Natural killer cell (primary cell): ENCODE results near the gene GABBR2. TPM values are rescaled to one million over a fixed set of nuclear protein-coding genes. Genes with fewer than 3 reads are reported as not detected.

ENCODE experiments used
- ATAC-seq, 3 donors: fragments of 150-1000 bp in 2 of 3; fragments of 200-7000 bp in 1 of 3; cut with Tn5 transposase; 1 replicate in 1 of 3; 2 replicates in 2 of 3; pipeline ENCODE4 v1.10.0; 2021; ENCODE audit warnings: mild to moderate bottlenecking in 2 of 3, moderate library complexity in 2 of 3
- DNase-seq, 2 donors: peaks; one replicate each; pipeline versions ENCODE4 v3.0.0 to v3.0.0-alpha.2; 2013 to 2021; ENCODE audit warnings: mixed read lengths in 1 of 2
- H3K27ac ChIP-seq: one replicate; pipeline ENCODE4 v1.5.1; 2013; ENCODE audit warnings: mild to moderate bottlenecking, low read length
- H3K27me3 ChIP-seq: one replicate; pipeline ENCODE4 v1.6.1; 2013; ENCODE audit warnings: low read length; ENCODE audit not compliant: control insufficient read depth, insufficient read depth
- H3K36me3 ChIP-seq: one replicate; pipeline ENCODE4 v1.6.1; 2013; ENCODE audit warnings: low read length; ENCODE audit not compliant: control insufficient read depth, insufficient read depth
- H3K4me1 ChIP-seq: one replicate; pipeline ENCODE4 v1.6.1; 2013; ENCODE audit warnings: low read length; ENCODE audit not compliant: control insufficient read depth, insufficient read depth
- H3K4me3 ChIP-seq: one replicate; pipeline ENCODE4 v1.5.1; 2013; ENCODE audit warnings: low read length
- H3K9me3 ChIP-seq: one replicate; pipeline ENCODE4 v1.6.1; 2013; ENCODE audit warnings: low read length; ENCODE audit not compliant: control insufficient read depth, insufficient read depth
- H3K27ac Mint-ChIP-seq, 2 donors: one replicate each; pipeline ENCODE4 v1.8.0; 2022; ENCODE audit warnings: mild to moderate bottlenecking in 2 of 2, mixed read lengths in 2 of 2, moderate library complexity in 1 of 2
- H3K27me3 Mint-ChIP-seq, 2 donors: one replicate each; pipeline ENCODE4 v1.8.0; 2022; ENCODE audit warnings: low read depth in 2 of 2, mixed read lengths in 2 of 2
- H3K36me3 Mint-ChIP-seq: one replicate; pipeline ENCODE4 v1.8.0; 2022; ENCODE audit warnings: mixed read lengths
- H3K4me1 Mint-ChIP-seq, 2 donors: one replicate each; pipeline ENCODE4 v1.8.0; 2022; ENCODE audit warnings: mixed read lengths in 2 of 2
- H3K4me3 Mint-ChIP-seq: one replicate; pipeline ENCODE4 v1.8.0; 2022; ENCODE audit warnings: mild to moderate bottlenecking, moderate library complexity, mixed read lengths
- H3K9me3 Mint-ChIP-seq, 2 donors: one replicate each; pipeline ENCODE4 v1.8.0; 2022; ENCODE audit warnings: mixed read lengths in 2 of 2
- CTCF ChIP-seq: fragments of 200-600 bp; IDR thresholded peaks from one replicate; pipeline ENCODE4 v1.8.0; 2022; ENCODE audit warnings: antibody characterized with exemption
- WGBS: methylation state at CpG from one replicate; pipeline ENCODE4 v1.1.7; 2013; ENCODE audit warnings: missing lambda C conversion rate; ENCODE audit not compliant: insufficient coverage; 5-methylcytosine and 5-hydroxymethylcytosine counted together
- intact Hi-C: fragments of 100-400 bp; cut with micrococcal nuclease; formaldehyde crosslinking; loops from one replicate; pipeline ENCODE4 v1.14.2; 2022
- total RNA-seq, 4 donors: library from RNA; stranded (reverse); fragments of 120-200 nt in 1 of 4; gene quantifications; one replicate each; pipeline versions ENCODE4 v1.2.3 to v1.2.4, GENCODE V29; 2013 to 2022

The GABBR2 gene
- total RNA-seq, 3 donors from 2014 or later (not counting 1 experiment from before 2014, with no cell fraction given): not detected

GRCh38 chr9:98491231-98491651, 217.5 kb downstream of the GABBR2 start:
- Mint-ChIP-seq H3K9me3 (no peaks in the 10 kb centered on the region), H3K27me3 (peaks cover 12 to 23% of the 10 kb centered on the region in 2 donors), H3K27ac (no peak overlapping the region), H3K36me3 (no peaks in the 10 kb centered on the region), H3K4me3 (no peak overlapping the region), H3K4me1 (no peaks in the 10 kb centered on the region)
- H3K9me3 ChIP-seq: no peaks in the 10 kb centered on the region
- no peak for TF ChIP-seq CTCF
- no peak overlapping the region for H3K4me3 ChIP-seq
- H3K4me1 ChIP-seq: no peaks in the 10 kb centered on the region
- intact Hi-C loops: no loop called here
- WGBS: 77% methylated on average over 3 of the region's 3 CpGs
- H3K27ac ChIP-seq: no peak overlapping the region
- no peaks in the 10 kb centered on the region for H3K27me3 ChIP-seq
- ATAC-seq: no peak
- no peak for DNase-seq
- no peaks in the 10 kb centered on the region for H3K36me3 ChIP-seq

DNA sequence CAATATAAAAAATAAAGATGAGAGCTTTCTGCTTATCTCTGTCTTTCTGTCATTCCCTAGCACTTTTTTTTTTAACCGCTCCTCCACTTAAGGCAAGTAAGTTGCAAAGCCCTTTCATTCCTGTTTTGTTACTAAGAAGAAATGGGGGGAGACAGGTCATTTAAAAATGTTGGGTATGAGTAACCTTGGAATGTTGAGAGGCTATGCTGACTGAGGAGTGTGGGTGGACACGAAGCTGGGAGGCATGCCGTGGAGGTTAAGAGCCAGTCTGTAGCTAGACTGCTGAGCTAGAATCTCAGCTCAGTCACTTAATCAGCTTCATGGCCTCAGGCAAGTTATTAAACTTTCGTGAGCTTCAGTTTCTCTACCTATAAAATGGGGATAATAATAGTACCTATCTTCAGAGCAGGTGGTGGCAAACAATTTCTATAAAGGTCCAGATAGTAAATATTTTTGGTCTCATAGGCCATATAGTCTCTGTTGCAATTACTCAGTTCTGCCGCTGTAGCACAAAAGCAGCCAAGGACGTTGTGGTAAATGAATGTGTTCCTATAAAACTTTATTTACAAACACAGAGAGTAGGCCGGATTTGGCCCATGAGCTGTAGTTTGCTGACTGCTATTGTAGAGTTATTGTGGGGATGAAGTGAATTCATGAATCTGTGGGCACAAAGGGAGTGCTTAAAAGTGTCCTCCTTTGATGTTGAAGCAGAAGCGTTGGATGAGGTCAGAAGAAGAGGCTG, 220.0 kb downstream of the GABBR2 start:
- H3K4me3 Mint-ChIP-seq: no peak overlapping the region
- intact Hi-C loops: no loop called here
- no peak overlapping the region for H3K27ac Mint-ChIP-seq
- no peaks in the 10 kb centered on the region for H3K9me3 Mint-ChIP-seq
- DNase-seq (no peak), ATAC-seq (no peak)
- Histone ChIP-seq H3K36me3 (no peaks in the 10 kb centered on the region), H3K4me3 (no peak overlapping the region), H3K9me3 (no peaks in the 10 kb centered on the region), H3K4me1 (no peaks in the 10 kb centered on the region), H3K27ac (no peak overlapping the region), H3K27me3 (peaks cover 5% of the 10 kb centered on the region)
- H3K27me3 Mint-ChIP-seq: peaks cover 15 to 17% of the 10 kb centered on the region in 2 donors
- 90% methylated on average over 4 of the region's 8 CpGs for WGBS
- H3K4me1 Mint-ChIP-seq: no peaks in the 10 kb centered on the region
- no peaks in the 10 kb centered on the region for H3K36me3 Mint-ChIP-seq
- TF ChIP-seq CTCF: no peak

- Histone ChIP-seq H3K4me3 (no peak overlapping the region), H3K9me3 (no peaks in the 10 kb centered on the region), H3K27ac (no peak overlapping the region), H3K36me3 (no peaks in the 10 kb centered on the region), H3K4me1 (no peaks in the 10 kb centered on the region), H3K27me3 (peaks cover 5% of the 10 kb centered on the region)
- H3K4me1 Mint-ChIP-seq: no peaks in the 10 kb centered on the region
- no peak overlapping the region for H3K27ac Mint-ChIP-seq
- DNase-seq (no peak), ATAC-seq (no peak)
- 88% methylated on average over 4 of the region's 4 CpGs for WGBS
- no peaks in the 10 kb centered on the region for H3K36me3 Mint-ChIP-seq
- H3K27me3 Mint-ChIP-seq: peaks cover 18 to 30% of the 10 kb centered on the region in 2 donors
- intact Hi-C loops: no loop called here
- TF ChIP-seq CTCF: no peak
- H3K9me3 Mint-ChIP-seq: no peaks in the 10 kb centered on the region
- no peak overlapping the region for H3K4me3 Mint-ChIP-seq
These were observed 223.0 kb downstream of the GABBR2 start for GRCh38 chr9:98485706-98486105.

GRCh38 chr9:98484162-98484561, 224.6 kb downstream of the GABBR2 start:
- Mint-ChIP-seq H3K4me3 (no peak overlapping the region), H3K27ac (no peak overlapping the region), H3K36me3 (no peaks in the 10 kb centered on the region), H3K9me3 (no peaks in the 10 kb centered on the region), H3K4me1 (no peaks in the 10 kb centered on the region), H3K27me3 (peaks cover 18 to 39% of the 10 kb centered on the region in 2 donors)
- ATAC-seq (no peak), DNase-seq (no peak)
- no peaks in the 10 kb centered on the region for H3K4me1 ChIP-seq
- 44% methylated on average over 5 of the region's 5 CpGs for WGBS
- no peaks in the 10 kb centered on the region for H3K36me3 ChIP-seq
- H3K9me3 ChIP-seq: no peaks in the 10 kb centered on the region
- no peak overlapping the region for H3K4me3 ChIP-seq
- no peak for TF ChIP-seq CTCF
- H3K27ac ChIP-seq: no peak overlapping the region
- intact Hi-C loops: no loop called here
- H3K27me3 ChIP-seq: peaks cover 5% of the 10 kb centered on the region
